Spleen (tissue), 11 donors: ENCODE results near the gene ZNF500. TPM values are rescaled to one million over a fixed set of nuclear protein-coding genes. Genes with fewer than 3 reads are reported as not detected.

Source experiments
- DNase-seq: peaks from one replicate; pipeline ENCODE4 v3.0.0-alpha.2; 2020
- H3K27ac ChIP-seq, 8 donors: fragments of 200-600 bp; sonication (generic) in 7 of 8; 1 replicate in 4 of 8; 2 replicates in 4 of 8; pipeline versions ENCODE4 v1.5.0 to v1.8.0; 2016 to 2021; ENCODE audit warnings: inconsistent platforms in 4 of 8, mild to moderate bottlenecking in 4 of 8, moderate library complexity in 1 of 8
- H3K27me3 ChIP-seq, 7 donors: fragments of 200-600 bp; sonication (generic) in 6 of 7; replicated peaks in 1 of 7; 1 replicate in 4 of 7; 2 replicates in 3 of 7; pipeline versions ENCODE4 v1.5.0 to v1.8.0; 2016 to 2021; ENCODE audit warnings: inconsistent platforms in 3 of 7, mild to moderate bottlenecking in 1 of 7
- H3K36me3 ChIP-seq, 6 donors: fragments of 200-600 bp; sonication (generic) in 5 of 6; 1 replicate in 4 of 6; 2 replicates in 2 of 6; pipeline versions ENCODE4 v1.5.0 to v1.8.0; 2016 to 2021; ENCODE audit warnings: inconsistent platforms in 2 of 6
- H3K4me1 ChIP-seq, 6 donors: fragments of 200-600 bp; sonication (generic) in 5 of 6; 1 replicate in 3 of 6; 2 replicates in 3 of 6; pipeline versions ENCODE4 v1.5.0 to v1.8.0; 2016 to 2021; ENCODE audit warnings: inconsistent platforms in 3 of 6
- H3K4me3 ChIP-seq, 8 donors: fragments of 200-600 bp; sonication (generic) in 7 of 8; 1 replicate in 4 of 8; 2 replicates in 4 of 8; pipeline versions ENCODE4 v1.5.0 to v1.8.0; 2016 to 2021; ENCODE audit warnings: inconsistent platforms in 4 of 8, mild to moderate bottlenecking in 4 of 8, moderate library complexity in 2 of 8
- H3K9me3 ChIP-seq, 8 donors: fragments of 200-600 bp; sonication (generic) in 7 of 8; 1 replicate in 4 of 8; 2 replicates in 4 of 8; pipeline versions ENCODE4 v1.5.0 to v1.8.0; 2016 to 2021; ENCODE audit warnings: inconsistent platforms in 4 of 8
- CTCF ChIP-seq, 11 experiments: fragments of 200-600 bp in 7 of 11; fragments of 450-650 bp in 4 of 11; sonication (generic) in 4 of 11; IDR thresholded peaks in 8 of 11; conservative IDR thresholded peaks in 3 of 11; 1 replicate in 7 of 11; 2 replicates in 4 of 11; pipeline versions ENCODE4 v1.4.0 to v1.8.0; 2016 to 2021; ENCODE audit warnings: antibody characterized with exemption in 11 of 11, inconsistent platforms in 4 of 11, mild to moderate bottlenecking in 1 of 11
- POLR2A ChIP-seq, 3 donors: fragments of 450-650 bp; IDR thresholded peaks; one replicate each; pipeline ENCODE4 v1.5.1; 2017; ENCODE audit warnings: antibody characterized with exemption in 3 of 3, mild to moderate bottlenecking in 1 of 3
- POLR2AphosphoS5 ChIP-seq, 3 donors: sonication (generic); formaldehyde crosslinking; IDR thresholded peaks; one replicate each; pipeline ENCODE4 v1.5.1; 2017; ENCODE audit warnings: antibody characterized with exemption in 3 of 3
- WGBS, 5 donors: extraction: QIAGEN DNeasy Blood & Tissue Kit in 3 of 5; methylation state at CpG; one replicate each; pipeline versions ENCODE4 v1.1.5 to v1.1.7; 2013 to 2018; 5-methylcytosine and 5-hydroxymethylcytosine counted together
- intact Hi-C: fragments of 100-400 bp; cut with DNase I; formaldehyde crosslinking; loops from one replicate; pipeline ENCODE4 v1.15.0; 2023; ENCODE audit warnings: low total_unique reads
- polyA plus RNA-seq, 3 donors: library from polyadenylated mRNA; stranded (reverse); fragments of 200-250 nt; gene quantifications; one replicate each; pipeline ENCODE4 v1.2.1, GENCODE V29; 2013
- total RNA-seq, 7 donors: library from RNA; depleted of rRNA in 3 of 7; stranded (reverse); fragments of >200 nt in 3 of 7; fragmentation: NEBNext Ultra II Directional in 4 of 7; extraction: Animal tissue kit (Norgen Biotek cat#: 25700) in 4 of 7; gene quantifications; one replicate each; pipeline versions ENCODE4 v1.1.0 to v1.2.1, GENCODE V29; 2016 to 2021
- donor health status: healthy with polysubstance abuse.
- donor health status: DM: no; HTN: no; CAD: no; lungs with moderate emphysema.
- donor health status: DM: no; HTN: no; CAD: no.
- donor health status: Bipolar disorder and iron deficiency.
- donor health status: healthy.
- donor health status: DM: no; HTN: no; CAD: no.
- donor health status: DM: yes; HTN: yes; CAD: no.

ZNF500 gene
- total and polyA plus RNA-seq, 10 donors, result 2.5 to 32.3 (median 19.0) TPM

DNA sequence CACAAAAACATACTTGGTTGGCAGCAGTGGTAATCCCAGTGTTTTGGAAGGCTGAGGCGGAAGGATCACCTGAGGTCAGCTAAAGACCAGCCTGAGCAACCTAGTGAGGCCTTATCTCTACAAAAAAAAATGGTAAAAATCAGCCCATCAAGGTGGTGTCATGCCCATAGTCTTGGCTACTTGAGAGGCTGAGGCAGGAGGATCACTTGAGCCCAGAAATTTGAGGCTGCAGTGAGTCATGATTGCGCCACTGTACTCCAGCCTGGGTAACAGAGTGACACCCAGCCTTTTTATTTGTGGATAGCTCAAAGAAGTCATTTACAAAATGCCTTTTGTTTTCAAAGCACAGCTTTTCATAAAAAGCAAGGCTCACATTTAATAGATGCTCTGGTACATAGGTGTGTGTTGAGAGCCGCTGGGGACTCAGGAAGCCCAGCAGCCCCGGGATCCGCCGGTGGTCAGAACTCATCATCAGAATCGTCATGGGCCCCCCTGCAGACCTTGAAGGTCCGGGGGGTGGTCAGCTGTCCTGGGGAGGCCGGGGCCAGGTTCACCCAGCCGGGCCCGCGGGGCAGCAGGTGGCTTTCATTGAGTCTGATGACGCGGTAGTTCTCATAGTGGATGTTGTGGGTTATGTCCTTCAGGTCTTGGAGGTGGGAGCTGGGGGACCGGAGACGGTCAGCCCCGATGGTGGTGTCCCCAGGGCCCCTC is 10.5 kb upstream of the ZNF500 start:
- 76 to 91% (median 84%) methylated on average over 11 to 17 of the region's 17 CpGs for WGBS, 5 donors
- H3K4me3 ChIP-seq, result no peak overlapping the region
- no peaks in the 10 kb centered on the region for H3K9me3 ChIP-seq
- no peaks in the 10 kb centered on the region for H3K36me3 ChIP-seq
- DNase-seq, result no peak
- H3K4me1 ChIP-seq, result no peaks in the 10 kb centered on the region
- intact Hi-C loops, result no loop called here
- H3K27me3 ChIP-seq, result no peaks in the 10 kb centered on the region
- H3K27ac ChIP-seq, result no peak overlapping the region
- no peak for TF ChIP-seq CTCF (IDR thresholded peaks at IDR 0.05 in 8 of 11, conservative IDR thresholded peaks at IDR 0.05 in 3 of 11)
- TF ChIP-seq POLR2AphosphoS5 (IDR thresholded peaks at IDR 0.05), result no peak
- no peak for TF ChIP-seq POLR2A (IDR thresholded peaks at IDR 0.05)

GRCh38 chr16:4776141-4776705 is 9.3 kb upstream of the ZNF500 start:
- no peak overlapping the region for H3K27ac ChIP-seq
- no peaks in the 10 kb centered on the region for H3K4me1 ChIP-seq
- no peaks in the 10 kb centered on the region for H3K9me3 ChIP-seq
- WGBS, 5 donors, result 79 to 91% (median 82%) methylated on average over 2 of the region's 2 CpGs
- intact Hi-C loops, result no loop called here
- no peaks in the 10 kb centered on the region for H3K27me3 ChIP-seq
- no peak for DNase-seq
- no peaks in the 10 kb centered on the region for H3K36me3 ChIP-seq
- H3K4me3 ChIP-seq, result no peak overlapping the region
- TF ChIP-seq POLR2A (IDR thresholded peaks at IDR 0.05), result no peak
- TF ChIP-seq CTCF (IDR thresholded peaks at IDR 0.05 in 8 of 11, conservative IDR thresholded peaks at IDR 0.05 in 3 of 11), result no peak
- no peak for TF ChIP-seq POLR2AphosphoS5 (IDR thresholded peaks at IDR 0.05)

DNA sequence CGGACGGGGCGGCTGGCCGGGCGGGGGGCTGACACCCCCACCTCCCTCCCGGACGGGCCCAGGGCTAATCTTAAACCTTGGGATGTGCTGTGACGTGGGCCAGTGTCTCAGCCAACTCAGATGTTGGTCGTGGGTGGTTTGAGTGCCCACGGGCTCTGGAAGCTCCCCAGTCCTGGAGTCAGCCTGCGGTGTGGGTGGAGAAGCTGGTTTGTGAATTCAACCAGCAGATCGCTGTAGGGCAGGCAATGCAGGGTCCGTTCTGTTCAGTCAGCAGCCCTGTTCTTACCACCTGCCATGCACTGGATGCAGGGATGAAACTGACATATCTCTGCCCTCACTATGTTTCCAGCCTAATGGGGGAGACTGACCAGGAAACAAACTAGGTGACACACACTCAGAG is 8.0 kb upstream of the ZNF500 start:
- H3K4me3 ChIP-seq, result no peak overlapping the region
- H3K27me3 ChIP-seq, result no peaks in the 10 kb centered on the region
- H3K36me3 ChIP-seq, result no peaks in the 10 kb centered on the region
- 82 to 90% (median 87%) methylated on average over 5 to 13 of the region's 13 CpGs for WGBS, 5 donors
- intact Hi-C loops, result no loop called here
- TF ChIP-seq POLR2A (IDR thresholded peaks at IDR 0.05), result no peak
- no peak for TF ChIP-seq CTCF (IDR thresholded peaks at IDR 0.05 in 8 of 11, conservative IDR thresholded peaks at IDR 0.05 in 3 of 11)
- TF ChIP-seq POLR2AphosphoS5 (IDR thresholded peaks at IDR 0.05), result no peak
- no peaks in the 10 kb centered on the region for H3K9me3 ChIP-seq
- no peak overlapping the region for H3K27ac ChIP-seq
- DNase-seq, result no peak
- no peaks in the 10 kb centered on the region for H3K4me1 ChIP-seq

- Histone ChIP-seq H3K9me3 (no peaks in the 10 kb centered on the region), H3K4me1 (peaks cover 8 to 20% (median 17%) of the 10 kb centered on the region in 6 donors), H3K27me3 (no peaks in the 10 kb centered on the region), H3K27ac (no peak overlapping the region), H3K4me3 (no peak overlapping the region), H3K36me3 (no peaks in the 10 kb centered on the region)
- no peak for DNase-seq
- intact Hi-C loops, result no loop called here
- TF ChIP-seq CTCF (IDR thresholded peaks at IDR 0.05 in 8 of 11, conservative IDR thresholded peaks at IDR 0.05 in 3 of 11) (no peak), POLR2A (IDR thresholded peaks at IDR 0.05) (no peak), POLR2AphosphoS5 (IDR thresholded peaks at IDR 0.05) (no peak)
- WGBS, 5 donors, result 77 to 92% (median 89%) methylated on average over 4 to 5 of the region's 5 CpGs
Measured at GRCh38 chr16:4772351-4772750, 5.4 kb upstream of the ZNF500 start.
